ENCODE results near the gene PCID2.

Gene PCID2

DNA sequence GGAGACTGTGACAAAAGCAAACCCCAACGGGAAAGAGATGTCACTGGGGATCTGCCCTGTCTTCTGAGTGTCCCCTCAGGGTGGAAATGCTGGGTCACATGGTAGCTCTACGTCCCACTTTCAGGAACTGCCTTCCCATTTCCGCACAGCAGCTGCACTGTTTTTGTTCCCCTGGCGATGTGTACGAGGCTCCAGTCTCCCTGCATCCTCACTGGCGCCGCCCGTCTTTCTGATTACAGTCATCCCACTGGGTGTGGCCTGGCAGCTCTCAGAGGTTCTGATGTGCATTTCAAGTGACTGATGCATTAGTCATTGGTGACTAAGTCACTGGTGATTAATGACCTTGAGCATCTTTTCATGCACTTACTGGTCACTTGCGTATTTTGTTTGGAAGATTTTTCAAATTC is 21.2 kb downstream of the PCID2 start:
- no peak for DNase-seq (ENCODE audit: low read depth)

DNA sequence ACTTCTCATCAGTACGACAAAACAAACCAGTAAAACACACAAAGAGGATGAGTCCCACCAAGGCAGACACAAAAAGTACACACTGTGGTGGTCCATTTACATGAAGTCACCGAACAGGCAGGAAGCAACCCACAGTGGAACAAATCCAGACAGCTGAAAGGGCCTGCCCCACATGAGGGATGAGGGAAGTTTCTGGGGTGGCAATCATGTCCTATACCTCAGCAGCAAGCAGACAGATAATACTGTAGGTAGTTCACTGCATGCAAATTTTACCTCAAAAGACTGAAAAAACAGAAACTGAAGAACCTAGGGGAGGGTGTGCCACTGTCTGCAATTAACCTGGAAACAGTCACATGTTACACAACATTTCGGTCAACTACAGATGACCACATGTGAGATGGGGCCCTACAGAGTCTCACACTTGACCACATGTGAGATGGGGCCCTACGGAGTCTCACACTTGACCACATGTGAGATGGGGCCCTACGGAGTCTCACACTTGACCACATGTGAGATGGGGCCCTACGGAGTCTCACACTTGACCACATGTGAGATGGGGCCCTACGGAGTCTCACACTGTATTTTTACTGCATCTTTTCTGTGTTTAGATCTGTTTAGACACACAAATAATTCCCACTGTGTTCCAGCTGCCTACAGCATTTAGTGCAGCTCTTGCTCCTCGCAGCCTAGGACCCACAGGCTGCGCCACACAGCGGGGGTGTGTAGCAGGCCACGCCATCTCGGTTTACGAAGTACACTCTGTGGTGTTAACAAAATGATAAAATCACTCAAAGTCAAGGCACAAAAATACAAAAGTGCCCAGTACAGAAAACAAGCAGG is 22.2 kb downstream of the PCID2 start:
- no peak for DNase-seq (ENCODE audit: low read depth)

DNA sequence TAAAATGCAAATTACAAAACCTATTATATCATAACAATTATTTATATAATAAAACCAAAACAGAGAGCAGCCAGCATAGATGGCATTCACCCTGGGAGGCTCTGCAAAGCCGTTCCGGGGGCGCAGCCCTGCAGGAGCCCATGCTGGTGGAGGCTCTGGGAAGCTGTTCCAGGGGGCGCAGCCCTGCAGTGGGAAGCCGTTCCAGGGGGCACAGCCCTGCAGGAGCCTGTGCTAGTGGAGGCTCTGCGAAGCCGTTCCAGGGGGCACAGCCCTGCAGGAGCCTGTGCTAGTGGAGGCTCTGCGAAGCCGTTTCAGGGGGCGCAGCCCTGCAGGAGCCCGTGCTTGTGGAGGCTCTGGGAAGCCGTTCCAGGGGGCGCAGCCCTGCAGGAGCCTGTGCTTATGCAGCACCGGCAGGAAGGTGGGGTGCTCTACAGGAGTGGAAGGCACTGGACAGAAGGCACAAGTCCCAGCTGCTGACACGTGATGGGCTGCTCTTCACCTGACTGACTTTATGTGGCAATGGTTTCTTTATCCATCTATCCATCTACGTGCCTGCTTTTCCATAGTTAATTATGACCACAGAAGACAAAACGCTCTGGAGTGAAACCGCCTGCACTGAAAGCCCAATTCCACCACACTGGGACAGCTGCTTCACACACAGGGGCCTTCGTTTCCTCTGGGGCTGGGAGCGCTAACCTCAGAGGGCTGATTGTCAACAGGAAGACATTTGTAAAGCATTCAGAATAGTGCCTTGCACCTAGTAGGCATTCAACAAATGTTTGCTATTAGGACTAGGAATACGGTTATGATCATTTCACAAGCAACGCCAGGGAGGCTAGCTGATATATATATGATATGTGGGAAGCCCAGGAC is 23.7 kb downstream of the PCID2 start:
- no peak for DNase-seq (ENCODE audit: low read depth)

DNA sequence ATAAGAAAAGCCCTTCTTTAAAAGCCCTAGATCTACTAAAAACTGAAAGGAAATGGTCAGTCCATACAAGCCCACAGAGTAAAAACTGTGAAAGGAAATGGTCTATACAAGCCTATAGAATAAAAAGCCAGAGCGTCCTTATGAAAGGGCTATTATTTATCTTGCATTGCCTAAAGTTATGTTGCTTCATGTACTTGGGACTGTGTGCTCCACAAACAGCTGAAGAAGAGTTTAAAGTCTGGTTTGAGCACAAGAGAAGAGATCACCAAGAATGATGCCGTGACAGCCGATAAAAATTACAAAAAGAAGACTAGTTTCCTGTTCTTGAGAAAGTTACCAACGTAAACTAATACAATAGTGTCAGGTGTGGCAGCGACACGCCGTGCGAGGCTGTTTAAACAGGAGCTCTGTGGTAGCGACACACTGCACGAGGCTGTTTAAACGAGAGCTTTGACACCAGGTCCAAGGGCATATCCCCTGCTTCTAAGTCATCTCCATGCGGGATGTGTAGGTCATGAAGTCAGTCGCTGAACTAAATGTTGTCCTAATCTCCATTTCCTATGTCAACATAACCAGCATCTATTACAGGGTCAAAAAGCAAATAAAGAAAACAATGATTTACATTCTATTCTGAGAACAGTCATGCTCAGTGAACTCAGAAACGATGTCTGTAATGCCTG is 24.9 kb downstream of the PCID2 start:
- no peak for DNase-seq (ENCODE audit: low read depth)

DNA sequence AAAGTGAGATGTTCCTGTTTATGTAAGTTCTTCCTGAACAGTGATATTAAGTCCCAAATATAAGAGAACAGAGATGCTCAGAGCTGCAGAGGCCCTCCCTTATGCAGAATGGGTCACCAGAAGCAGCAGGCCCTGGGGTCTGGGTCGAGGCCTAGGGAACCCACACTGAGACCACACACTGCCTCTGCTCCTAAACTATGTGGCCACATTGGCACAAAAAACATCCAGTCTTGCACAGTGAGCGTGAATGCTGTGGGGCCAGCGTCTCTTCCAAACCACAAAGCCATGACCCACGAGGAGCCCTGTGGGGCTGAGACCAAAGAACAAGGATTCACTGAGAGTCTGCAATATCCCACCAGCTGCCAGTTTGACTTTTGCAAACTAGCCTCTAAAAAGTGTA is 26.4 kb downstream of the PCID2 start:
- DNase-seq (ENCODE audit: low read depth), result no peak

DNA sequence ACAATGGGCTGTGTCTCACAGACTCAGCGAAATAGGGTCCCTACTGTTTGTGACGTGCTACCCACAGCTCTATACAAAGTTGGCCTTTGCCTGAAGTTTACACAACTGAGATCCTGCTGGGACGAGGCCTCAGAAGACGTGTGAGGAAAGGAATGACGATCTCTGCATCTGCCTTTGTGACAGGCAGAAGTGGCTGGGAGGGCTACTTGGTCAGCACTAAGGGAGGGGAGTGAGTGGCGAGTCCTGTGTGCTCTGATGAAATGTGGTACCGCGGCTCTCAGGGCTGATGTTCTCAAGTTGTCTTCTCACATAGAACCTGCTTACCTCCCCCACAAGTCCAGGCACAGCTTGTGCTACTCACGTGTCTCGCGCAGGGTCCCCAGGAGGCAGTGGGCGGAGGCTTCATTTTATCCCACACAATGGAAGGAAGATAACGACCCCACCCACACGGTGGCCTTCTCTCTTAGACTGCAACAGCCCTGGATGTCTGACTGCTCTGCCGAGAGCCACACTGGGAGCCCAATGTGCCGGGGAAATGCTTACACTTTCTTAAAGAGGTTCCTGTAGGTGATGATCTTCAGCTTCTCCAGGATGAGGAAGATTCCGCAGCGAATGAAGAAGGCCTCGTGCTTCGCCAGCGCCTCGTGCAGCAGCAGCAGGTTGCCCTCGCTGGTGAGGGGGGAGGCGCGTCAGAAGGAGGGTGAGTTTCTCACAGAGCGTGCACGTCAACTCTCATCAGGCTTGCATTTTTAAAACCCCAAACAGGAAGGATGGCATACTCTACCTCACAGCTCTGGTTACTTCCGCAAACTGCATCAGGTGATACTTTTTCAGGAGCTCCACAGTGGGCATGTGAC is 28.9 kb downstream of the PCID2 start:
- DNase-seq (ENCODE audit: low read depth), result no peak

DNA sequence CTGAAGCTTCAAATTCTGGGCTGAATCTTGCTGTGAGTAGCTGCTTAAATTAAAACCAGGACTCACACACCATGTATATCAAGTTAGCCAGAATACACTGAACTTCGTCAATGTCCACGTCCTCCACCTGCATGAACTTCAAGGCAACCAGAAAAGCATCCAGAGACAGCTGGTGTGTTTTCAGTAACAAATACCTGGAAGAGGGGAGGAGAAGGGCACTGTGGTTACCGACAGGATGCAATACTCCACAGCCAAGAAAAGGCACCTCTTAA is 29.6 kb downstream of the PCID2 start:
- no peak for DNase-seq (ENCODE audit: low read depth)

DNA sequence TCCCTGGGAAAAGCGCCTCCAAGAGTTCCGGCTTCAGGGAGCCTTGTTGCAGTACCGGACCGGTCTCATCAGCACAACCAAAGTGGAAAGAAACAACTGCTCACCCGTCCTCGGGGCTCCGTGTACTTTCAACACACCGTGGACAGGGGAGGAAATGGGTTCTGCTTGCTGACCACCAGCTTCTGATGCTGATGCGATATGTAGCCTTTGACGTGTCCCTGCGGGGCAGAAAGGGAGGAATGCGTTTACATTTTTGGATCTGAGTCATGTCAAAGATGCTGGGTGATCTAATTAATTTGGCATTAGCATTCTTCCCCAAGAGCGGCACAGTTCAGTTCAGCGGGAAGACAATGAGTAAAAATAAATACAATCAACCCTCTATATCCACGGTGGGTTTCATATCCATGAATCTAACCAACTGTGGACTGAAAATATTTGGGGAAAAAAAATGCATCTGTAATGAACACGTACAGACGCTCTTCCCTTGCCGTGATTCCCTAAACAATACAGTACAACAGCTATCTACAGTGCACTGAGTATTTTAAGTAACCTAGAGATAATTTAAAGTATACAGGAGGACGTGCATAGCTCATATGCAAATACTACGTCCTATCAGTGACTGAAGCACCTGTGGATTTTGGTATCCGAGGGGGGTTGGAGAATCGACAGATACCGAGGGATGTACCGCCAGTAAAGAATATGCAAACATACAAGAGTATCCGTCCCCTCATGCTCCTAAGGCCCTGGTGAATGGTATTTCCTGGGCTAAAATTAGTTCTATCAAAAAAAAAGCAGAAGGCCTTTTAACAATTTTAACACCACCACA is 30.2 kb downstream of the PCID2 start:
- no peak for DNase-seq (ENCODE audit: low read depth)

DNA sequence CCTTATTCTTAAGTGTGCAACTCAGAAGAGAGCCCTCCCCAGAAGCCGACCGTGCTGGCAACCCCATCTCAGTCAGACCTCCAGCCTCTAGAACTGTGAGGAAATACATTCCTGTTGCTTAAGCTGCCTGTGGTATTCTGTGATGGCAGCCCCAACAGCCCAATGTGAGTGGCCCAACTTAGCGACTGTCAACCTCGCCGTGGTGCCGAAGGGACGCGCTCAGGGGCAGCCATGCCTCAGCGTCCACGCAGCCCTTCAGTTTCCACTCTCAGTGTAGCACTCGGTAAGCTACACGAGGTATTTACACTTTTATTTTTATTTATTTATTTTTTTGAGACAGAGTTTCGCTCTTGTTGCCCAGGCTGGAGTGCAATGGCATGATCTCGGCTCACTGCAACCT is 31.6 kb downstream of the PCID2 start:
- DNase-seq (ENCODE audit: low read depth), result no peak

DNA sequence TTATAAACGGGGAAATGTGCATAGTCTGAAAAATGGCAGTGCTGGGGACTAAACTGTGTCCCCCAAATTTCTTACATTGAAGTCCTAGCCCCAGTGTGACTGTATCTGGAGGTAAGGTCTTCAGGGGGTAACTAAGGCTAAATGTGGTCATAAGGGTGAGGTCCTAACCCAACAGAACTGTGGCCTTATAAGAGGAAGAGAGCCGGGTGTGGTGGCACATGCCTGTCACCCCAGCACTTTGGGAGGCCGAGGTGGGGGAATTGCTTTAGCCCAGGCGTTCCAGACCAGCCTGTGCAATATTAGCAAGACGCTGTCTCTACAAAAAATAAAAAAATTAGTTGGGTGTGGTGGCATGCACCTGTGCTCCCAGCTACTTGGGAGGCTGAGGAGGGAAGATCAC is 32.2 kb downstream of the PCID2 start:
- DNase-seq (ENCODE audit: low read depth), result peak; percentile 27

DNA sequence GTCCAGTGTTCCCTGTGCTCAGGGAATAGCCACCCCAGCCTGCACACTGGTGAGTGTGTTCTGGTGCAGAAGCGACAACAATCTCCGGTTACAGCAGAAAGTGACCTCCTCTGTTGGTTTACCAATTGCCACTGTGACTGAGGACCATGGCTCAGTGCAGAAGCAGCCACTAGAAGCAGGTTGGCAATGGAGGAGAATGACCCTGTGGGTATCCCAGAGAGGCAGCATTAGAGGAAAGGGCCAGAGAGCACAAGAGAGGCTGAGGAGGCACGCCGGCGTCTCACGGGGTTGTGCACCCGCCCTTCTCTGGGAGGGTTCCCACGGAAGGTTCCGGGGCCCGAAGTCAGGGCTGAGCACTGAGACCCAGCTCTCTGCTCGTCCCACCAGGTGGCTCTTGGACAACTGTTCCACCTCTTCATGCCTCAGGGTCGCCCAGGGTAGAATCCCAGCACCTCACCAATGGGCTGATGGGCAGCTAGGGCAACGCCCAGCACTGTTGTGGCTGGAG is 36.0 kb downstream of the PCID2 start:
- DNase-seq (ENCODE audit: low read depth), result no peak

DNA sequence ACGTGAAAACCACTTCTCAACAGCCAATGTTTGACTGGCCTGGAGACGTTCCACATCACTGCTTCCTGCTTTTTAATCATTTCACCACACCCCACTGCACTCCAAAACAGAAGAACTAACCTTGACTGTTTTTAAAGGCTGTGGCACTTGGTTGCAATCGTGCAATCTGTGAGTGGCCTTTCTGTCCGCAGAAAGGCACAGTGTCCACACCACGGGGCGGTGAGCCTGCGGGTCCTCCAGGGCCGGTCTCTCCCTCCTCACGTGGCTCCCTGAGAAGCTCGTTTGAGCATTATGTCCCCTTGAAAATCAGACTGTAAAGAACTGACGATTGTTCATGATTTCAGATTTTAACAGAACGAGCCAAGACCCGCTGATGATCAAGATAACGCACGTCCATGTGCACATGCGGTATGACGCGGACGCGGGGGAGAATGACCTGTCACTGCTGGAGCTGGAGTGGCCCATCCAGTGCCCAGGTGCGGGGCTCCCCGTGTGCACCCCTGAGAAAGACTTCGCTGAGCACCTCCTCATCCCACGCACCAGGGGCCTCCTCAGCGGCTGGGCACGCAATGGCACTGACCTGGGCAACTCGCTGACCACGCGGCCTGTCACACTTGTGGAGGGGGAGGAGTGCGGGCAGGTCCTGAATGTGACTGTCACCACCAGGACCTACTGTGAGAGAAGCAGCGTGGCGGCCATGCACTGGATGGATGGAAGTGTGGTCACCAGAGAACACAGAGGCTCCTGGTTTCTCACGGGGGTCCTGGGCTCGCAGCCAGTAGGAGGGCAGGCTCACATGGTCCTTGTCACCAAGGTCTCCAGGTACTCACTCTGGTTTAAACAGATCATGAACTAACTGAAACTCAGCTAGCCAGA is 37.0 kb downstream of the PCID2 start:
- no peak for DNase-seq (ENCODE audit: low read depth)

DNA sequence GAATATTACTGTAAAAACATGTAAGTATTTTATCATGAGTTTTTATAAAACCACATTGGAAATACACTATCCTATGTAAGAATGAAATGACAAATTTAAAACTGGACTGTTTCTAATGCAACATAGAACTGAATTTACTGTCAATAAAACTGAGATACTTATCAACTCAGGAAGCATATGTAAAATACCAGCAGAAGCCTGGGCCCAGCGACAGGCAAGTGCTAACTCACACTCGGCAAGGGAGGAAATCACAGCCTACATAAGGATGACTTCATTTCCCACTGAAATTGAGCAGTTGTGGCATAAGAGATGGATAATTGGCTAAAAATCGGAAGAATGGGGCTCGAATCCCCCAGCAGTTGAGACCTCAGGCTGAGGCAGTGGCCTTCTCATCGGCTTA is 38.0 kb downstream of the PCID2 start:
- no peak for DNase-seq (ENCODE audit: low read depth)

DNA sequence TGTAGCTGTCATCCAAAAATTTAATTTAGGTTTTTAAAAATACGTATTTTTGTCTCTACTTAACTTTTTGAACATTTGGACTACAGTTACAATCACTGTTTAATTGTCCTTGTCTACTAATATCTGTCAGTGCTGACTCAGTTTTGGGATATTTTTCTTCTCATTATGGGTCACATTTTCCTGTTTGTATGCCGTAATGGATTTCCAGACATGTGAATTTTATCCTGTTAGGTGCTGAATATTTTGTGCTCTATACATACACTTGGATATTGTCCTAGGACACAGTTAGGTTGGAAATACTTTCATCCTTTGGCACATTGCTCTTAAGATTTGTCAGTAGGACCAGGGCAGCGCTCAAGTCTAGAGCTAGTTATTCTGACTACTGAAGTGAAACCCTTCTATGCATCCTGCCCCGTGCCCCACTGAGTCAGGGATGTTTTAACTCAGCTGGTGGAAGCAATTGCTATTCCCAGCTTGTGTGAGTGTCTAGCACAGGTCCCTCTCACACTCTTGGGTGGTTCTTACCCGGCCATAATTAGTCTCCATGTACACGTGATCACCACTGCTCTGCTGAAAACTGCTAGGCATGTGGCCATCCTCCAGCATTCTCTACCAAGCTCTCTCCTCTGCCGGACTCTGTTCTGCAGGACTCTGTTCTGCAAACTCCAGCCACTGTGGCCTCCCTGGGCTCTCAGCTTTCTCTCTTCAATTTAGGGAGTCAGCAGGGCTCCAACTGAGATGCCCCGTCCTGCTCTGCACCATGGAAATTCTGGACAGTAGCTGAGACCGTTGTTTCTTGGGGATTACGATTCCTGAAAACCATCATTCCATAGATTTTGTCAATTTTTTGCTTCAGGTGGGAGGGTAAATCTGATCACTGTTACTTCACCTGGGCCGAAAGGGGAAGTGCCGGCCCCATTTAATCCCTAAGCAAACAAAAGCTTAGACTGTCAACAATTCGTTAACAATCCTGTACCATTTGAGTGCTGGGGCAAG is 38.9 kb downstream of the PCID2 start:
- DNase-seq (ENCODE audit: low read depth), result no peak

DNA sequence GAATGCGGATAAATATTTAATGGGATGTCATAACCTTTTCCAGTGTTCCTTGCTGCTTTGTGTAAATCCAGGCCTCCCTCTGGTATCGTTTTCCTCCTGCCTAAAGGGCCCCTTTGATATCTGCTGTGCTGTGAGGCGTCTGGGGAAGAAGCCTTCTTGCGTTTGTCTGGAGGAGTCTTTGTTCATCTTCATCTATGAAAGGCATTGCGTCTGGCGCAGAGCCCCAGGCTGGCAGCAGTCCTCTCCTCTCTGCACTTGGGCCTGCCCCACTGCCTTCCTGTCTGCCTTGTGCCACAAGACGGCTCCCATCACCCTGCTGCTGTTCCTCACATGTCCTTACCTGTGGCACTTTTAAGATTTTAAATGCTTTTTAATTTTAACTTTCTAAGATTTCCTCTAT is 40.3 kb downstream of the PCID2 start:
- DNase-seq (ENCODE audit: low read depth), result no peak

DNA sequence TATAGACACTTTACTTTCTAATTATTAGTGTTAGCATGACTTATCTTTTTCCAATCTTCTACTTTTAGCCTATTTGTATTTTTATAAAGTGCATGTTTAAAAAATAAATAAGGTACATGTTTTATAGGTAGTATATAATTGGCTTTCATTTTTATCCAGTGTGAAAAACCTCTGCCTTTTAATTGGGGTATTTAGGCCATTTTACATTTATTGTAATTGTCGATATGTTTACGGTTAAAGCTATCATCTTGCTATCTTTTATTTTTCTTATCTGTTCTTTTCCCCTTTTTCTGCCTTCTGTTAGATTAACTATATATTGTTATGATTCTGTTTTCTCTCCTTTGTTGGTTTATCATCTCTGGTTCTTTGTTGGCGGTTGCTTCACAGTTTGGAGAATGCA is 40.9 kb downstream of the PCID2 start:
- no peak for DNase-seq (ENCODE audit: low read depth)

DNA sequence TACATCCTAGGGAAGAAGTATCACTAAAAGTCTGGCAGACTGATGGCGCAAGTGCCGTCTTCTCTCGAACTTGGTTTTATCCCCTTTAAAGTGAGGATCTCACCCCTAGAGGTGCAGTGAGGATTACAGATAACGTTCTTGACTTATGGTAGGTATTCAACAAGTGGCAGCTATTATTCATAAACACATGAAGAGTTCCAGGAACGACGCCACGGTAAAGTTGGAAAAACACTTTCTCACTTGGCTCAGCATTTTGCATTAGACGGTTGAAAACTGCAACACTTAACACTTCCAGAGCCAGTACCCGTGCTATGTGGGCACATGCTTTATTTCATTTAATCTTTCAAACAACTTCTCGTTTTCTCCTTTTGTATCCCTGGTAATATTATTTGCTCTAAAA is 41.3 kb downstream of the PCID2 start:
- no peak for DNase-seq (ENCODE audit: low read depth)

DNA sequence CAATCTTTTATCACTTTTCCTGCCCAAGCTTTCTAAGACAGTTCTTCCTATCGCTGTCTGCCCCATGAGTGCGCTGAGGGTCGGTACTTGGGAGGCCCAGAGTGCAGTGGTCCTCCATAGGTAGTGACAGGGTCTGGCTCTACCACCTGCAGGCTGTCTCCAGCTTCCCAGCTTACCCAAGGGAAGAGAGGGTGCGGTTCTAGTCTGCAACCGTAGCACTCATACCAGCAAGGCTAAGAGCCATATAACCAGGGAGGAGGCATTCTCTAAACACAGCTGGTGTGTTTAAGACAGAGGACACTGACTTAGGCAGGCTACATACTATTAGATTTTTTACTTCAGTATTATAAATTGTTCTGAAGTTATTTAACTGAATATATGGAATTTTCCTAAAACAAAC is 41.8 kb downstream of the PCID2 start:
- no peak for DNase-seq (ENCODE audit: low read depth)

DNA sequence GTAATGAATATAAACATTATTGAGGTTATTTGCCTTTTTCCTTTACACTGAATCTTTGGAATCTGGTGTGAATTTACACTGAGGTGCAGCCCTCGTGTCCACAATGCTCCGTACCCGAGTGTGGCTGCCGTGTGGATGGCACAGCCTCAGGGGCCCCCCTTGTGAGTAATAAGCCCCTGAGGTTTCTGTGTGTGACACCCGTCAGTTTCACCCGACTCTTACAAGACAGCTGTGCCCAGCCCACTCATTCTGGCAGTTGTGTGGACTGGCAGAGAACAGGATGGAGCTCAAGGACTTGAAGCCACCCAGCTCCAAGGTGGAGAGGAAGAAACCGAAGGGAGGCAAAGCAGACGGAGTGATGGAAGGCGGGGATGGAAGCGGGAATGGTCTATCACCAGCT is 42.2 kb downstream of the PCID2 start:
- DNase-seq (ENCODE audit: low read depth), result no peak
